PC-9 (cell line): ENCODE data around the gene PRKD1. TPM values are rescaled to one million over a fixed set of nuclear protein-coding genes. Genes with fewer than 3 reads are reported as not detected.

Experiments used
- BruUV-seq: library from RNA; stranded (reverse); fragments of 400-500 nt; replicated peaks from 2 replicates; lab custom pipeline; 2021; lab: Mats Ljungman, UMichigan
- CTCF ChIA-PET: fragments of 300-600 bp; sonication (Branson Sonifier 250); formaldehyde crosslinking; loops from one replicate; lab custom pipeline; 2022; ENCODE audit warnings: antibody characterized with exemption; lab: Charles Lee
- POLR2A ChIA-PET: fragments of 300-600 bp; sonication (Branson Sonifier 250); formaldehyde crosslinking; loops from one replicate; lab custom pipeline; 2022; ENCODE audit warnings: antibody characterized with exemption; ENCODE audit not compliant: unreplicated experiment; lab: Charles Lee
- DNase-seq, 2 experiments: peaks; one replicate each; pipeline versions ENCODE4 v3.0.0 to v3.0.0-alpha.2; 2015 to 2022; ENCODE audit warnings: mixed read lengths in 1 of 2
- H2AFZ ChIP-seq: fragments of 200-600 bp; sonication (generic); 2 replicates; pipeline ENCODE4 v1.8.1; 2017; ENCODE audit warnings: antibody characterized with exemption
- H3F3A ChIP-seq: fragments of 200-600 bp; sonication (generic); 2 replicates; pipeline ENCODE4 v1.8.1; 2017; ENCODE audit warnings: antibody characterized with exemption, mild to moderate bottlenecking, low read depth; ENCODE audit not compliant: insufficient read depth
- H3K27ac ChIP-seq: fragments of 200-600 bp; sonication (generic); 2 replicates; pipeline ENCODE4 v1.6.1; 2016; ENCODE audit warnings: mixed run types
- H3K27me3 ChIP-seq: fragments of 200-600 bp; sonication (generic); 2 replicates; pipeline ENCODE4 v1.6.1; 2016; ENCODE audit warnings: low read depth, mixed run types; ENCODE audit not compliant: insufficient read depth
- H3K36me3 ChIP-seq: fragments of 200-600 bp; sonication (generic); 2 replicates; pipeline ENCODE4 v1.6.1; 2016; ENCODE audit warnings: low read depth, mixed run types
- H3K4me1 ChIP-seq: fragments of 200-600 bp; sonication (generic); replicated peaks from 2 replicates; pipeline ENCODE4 v1.6.1; 2016; ENCODE audit warnings: mixed run types; ENCODE audit not compliant: insufficient read depth
- H3K4me2 ChIP-seq: fragments of 200-600 bp; sonication (generic); 2 replicates; pipeline ENCODE4 v1.6.1; 2017; ENCODE audit warnings: mixed run types
- H3K4me3 ChIP-seq: fragments of 200-600 bp; sonication (generic); 2 replicates; pipeline ENCODE4 v1.6.1; 2016; ENCODE audit warnings: mixed run types
- H3K79me2 ChIP-seq: fragments of 200-600 bp; sonication (generic); 2 replicates; pipeline ENCODE4 v1.6.1; 2017; ENCODE audit warnings: low read depth, mixed run types
- H3K9me2 ChIP-seq: fragments of 200-600 bp; sonication (generic); 2 replicates; pipeline ENCODE4 v1.8.1; 2017; ENCODE audit warnings: mild to moderate bottlenecking; ENCODE audit not compliant: insufficient read depth
- H3K9me3 ChIP-seq: fragments of 200-600 bp; sonication (generic); 2 replicates; pipeline ENCODE4 v1.8.1; 2016; ENCODE audit warnings: low read depth; ENCODE audit not compliant: insufficient read depth
- H4K20me1 ChIP-seq: fragments of 200-600 bp; sonication (generic); 2 replicates; pipeline ENCODE4 v1.8.1; 2017; ENCODE audit not compliant: insufficient read depth
- EZH2 ChIP-seq: fragments of 200-600 bp; sonication (generic); IDR thresholded peaks from 2 replicates; pipeline ENCODE4 v1.8.0; 2017; ENCODE audit warnings: antibody characterized with exemption, low read depth
- intact Hi-C: fragments of 100-400 bp; cut with micrococcal nuclease; formaldehyde crosslinking; loops from one replicate; pipeline ENCODE4 v1.10.0; 2022; ENCODE audit not compliant: unreplicated experiment
- total RNA-seq: library from RNA; stranded (reverse); gene quantifications from 2 replicates; pipeline ENCODE4 v1.2.3, GENCODE V29; 2021
- TF ChIP-seq, protein P1 (sequence below): fragments of 200-600 bp; sonication (generic); conservative IDR thresholded peaks from 2 replicates; pipeline ENCODE4 v1.6.1; 2017; ENCODE audit warnings: mixed run types, antibody characterized with exemption, mild to moderate bottlenecking, moderate library complexity

The PRKD1 gene
- total RNA-seq, 1 experiment from 2014 or later, result 0.98 TPM

DNA sequence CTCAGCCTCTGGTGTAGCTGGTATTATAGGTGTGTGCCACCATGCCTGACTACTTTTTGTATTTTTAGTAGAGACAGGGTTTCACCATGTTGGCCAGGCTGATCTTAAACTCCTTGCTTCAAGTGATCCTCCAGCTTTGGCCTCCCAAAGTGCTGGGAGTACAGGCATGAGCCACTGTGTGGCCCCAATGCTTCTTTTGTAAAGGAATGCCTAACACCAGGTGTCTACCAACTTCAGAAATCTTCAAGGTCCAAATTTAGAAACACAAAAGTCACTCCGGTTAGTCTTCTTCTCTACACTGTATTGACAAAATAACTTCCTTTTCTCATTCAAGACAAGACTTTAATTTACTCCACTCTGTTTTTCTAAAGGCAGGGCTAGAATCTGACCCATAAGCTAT, 188.7 kb downstream of the PRKD1 start:
- Histone ChIP-seq H3K9me3 (no peaks in the 10 kb centered on the region), H3K9me2 (no peaks in the 10 kb centered on the region), H2AFZ (no peak overlapping the region), H3K4me3 (no peak overlapping the region), H3K79me2 (no peaks in the 10 kb centered on the region), H3F3A (no peaks in the 10 kb centered on the region), H3K27me3 (no peaks in the 10 kb centered on the region), H4K20me1 (no peaks in the 10 kb centered on the region), H3K4me1 (no peaks in the 10 kb centered on the region), H3K27ac (no peak overlapping the region), H3K4me2 (no peak overlapping the region), H3K36me3 (no peaks in the 10 kb centered on the region)
- TF ChIP-seq, protein P1, sequence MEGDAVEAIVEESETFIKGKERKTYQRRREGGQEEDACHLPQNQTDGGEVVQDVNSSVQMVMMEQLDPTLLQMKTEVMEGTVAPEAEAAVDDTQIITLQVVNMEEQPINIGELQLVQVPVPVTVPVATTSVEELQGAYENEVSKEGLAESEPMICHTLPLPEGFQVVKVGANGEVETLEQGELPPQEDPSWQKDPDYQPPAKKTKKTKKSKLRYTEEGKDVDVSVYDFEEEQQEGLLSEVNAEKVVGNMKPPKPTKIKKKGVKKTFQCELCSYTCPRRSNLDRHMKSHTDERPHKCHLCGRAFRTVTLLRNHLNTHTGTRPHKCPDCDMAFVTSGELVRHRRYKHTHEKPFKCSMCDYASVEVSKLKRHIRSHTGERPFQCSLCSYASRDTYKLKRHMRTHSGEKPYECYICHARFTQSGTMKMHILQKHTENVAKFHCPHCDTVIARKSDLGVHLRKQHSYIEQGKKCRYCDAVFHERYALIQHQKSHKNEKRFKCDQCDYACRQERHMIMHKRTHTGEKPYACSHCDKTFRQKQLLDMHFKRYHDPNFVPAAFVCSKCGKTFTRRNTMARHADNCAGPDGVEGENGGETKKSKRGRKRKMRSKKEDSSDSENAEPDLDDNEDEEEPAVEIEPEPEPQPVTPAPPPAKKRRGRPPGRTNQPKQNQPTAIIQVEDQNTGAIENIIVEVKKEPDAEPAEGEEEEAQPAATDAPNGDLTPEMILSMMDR, result no peak
- no peak for TF ChIP-seq EZH2
- DNase-seq, result no peak
- intact Hi-C loops, result no loop called here
- ChIA-PET POLR2A (no interaction called here), CTCF (no interaction called here)
- no TSS peak for BruUV-seq

DNA sequence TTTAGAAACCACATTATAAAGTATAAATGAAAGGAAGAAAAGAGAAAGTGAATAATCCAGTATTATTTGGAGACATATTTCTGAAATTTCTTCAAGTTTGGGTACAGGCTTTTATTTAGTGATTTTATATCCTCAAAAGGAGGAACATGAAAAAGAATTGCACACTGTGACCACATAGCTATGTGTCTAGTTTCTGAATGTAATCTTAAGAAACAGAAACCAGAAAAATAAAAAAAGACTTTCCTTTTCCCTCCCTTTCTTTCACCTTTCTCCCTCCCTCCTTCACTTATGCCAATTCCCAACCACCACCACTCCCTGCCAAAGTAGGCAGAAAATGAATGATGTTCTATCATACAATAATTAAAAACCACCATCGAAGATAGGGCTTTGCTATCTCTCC, 189.6 kb downstream of the PRKD1 start:
- POLR2A ChIA-PET, result no interaction called here
- intact Hi-C loops, result no loop called here
- H2AFZ ChIP-seq, result no peak overlapping the region

DNA sequence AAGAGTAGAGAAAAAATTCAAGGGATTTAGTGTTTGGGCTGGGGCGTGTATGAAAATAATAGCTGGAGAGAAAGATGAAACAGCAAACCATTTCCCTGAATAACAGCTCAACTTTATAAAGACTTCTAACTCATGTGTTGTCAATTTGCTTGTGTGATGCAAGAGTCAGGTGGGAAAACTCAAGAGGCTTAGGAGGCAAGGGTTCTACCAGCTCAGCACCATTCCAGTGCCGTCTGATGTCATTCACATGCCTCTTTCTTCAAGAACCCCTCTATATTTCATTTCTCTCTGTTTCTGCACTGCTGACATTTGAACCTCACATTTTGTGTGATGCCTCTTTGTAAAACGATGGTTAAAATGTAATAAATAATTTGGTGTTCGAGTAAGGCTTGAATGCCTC, 192.2 kb downstream of the PRKD1 start:
- ChIA-PET POLR2A (no interaction called here), CTCF (no interaction called here)
- intact Hi-C loops, result no loop called here
- Histone ChIP-seq H3K27me3 (no peaks in the 10 kb centered on the region), H3K27ac (no peak overlapping the region), H3K79me2 (no peaks in the 10 kb centered on the region), H2AFZ (no peak overlapping the region), H3K9me3 (no peaks in the 10 kb centered on the region), H3F3A (no peaks in the 10 kb centered on the region), H3K36me3 (no peaks in the 10 kb centered on the region), H4K20me1 (no peaks in the 10 kb centered on the region), H3K4me2 (no peak overlapping the region), H3K4me1 (no peaks in the 10 kb centered on the region), H3K4me3 (no peak overlapping the region), H3K9me2 (no peaks in the 10 kb centered on the region)
- TF ChIP-seq EZH2, result no peak
- TF ChIP-seq, protein P1, result no peak
- BruUV-seq, result no TSS peak
- DNase-seq, result no peak

More for the DNA sequence above, 189.6 kb downstream of the PRKD1 start:
- H3K9me2 ChIP-seq, result no peaks in the 10 kb centered on the region
- no peaks in the 10 kb centered on the region for H3F3A ChIP-seq
- no peak overlapping the region for H3K4me3 ChIP-seq
- no peaks in the 10 kb centered on the region for H3K4me1 ChIP-seq
- no peaks in the 10 kb centered on the region for H4K20me1 ChIP-seq
- H3K36me3 ChIP-seq, result no peaks in the 10 kb centered on the region
- H3K27me3 ChIP-seq, result no peaks in the 10 kb centered on the region
- BruUV-seq, result no TSS peak
- no peaks in the 10 kb centered on the region for H3K9me3 ChIP-seq
- no peak overlapping the region for H3K27ac ChIP-seq
- no peak overlapping the region for H3K4me2 ChIP-seq
- no peak for TF ChIP-seq EZH2
- TF ChIP-seq, protein P1, result no peak
- CTCF ChIA-PET, result no interaction called here
- no peaks in the 10 kb centered on the region for H3K79me2 ChIP-seq
- DNase-seq, result no peak
